ENCODE measurements around the gene LPP.

DNA sequence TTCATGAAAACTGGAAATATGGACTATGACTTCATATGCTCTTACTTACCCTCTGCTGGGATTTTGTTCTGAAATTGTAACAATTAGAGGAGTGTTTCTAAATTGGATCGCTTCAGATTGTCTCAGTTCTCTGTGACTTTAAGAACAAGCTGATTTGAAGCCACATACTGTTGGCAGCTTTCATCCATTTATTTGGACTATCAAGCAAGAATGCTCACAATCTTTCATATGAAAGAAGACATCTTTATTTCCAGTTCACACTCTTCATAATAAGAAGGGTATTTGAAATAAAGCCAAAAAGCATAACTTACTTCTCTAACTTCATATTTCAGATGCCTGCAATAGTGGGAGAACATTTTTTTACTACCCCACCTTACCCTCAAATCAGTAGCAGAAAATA is 526.2 kb downstream of the LPP start:
- TF ChIP-seq SUZ12 (IDR thresholded peaks at IDR 0.05) (no peak), SP1 (IDR thresholded peaks at IDR 0.05) (no peak), FOXK2 (IDR thresholded peaks at IDR 0.05) (no peak), ARNT (IDR thresholded peaks at IDR 0.05) (no peak), BHLHE40 (IDR thresholded peaks at IDR 0.05; ENCODE audit: borderline replicate concordance) (no peak), FOXM1 (IDR thresholded peaks at IDR 0.05; ENCODE audit: borderline replicate concordance) (no peak), ELF4 (IDR thresholded peaks at IDR 0.05) (no peak), TARDBP (IDR thresholded peaks at IDR 0.05) (no peak), L3MBTL2 (conservative IDR thresholded peaks at IDR 0.05) (no peak), LEF1 (IDR thresholded peaks at IDR 0.05; ENCODE audit: borderline replicate concordance) (no peak), FOXA1 (IDR thresholded peaks at IDR 0.05) (no peak), HDGF (IDR thresholded peaks at IDR 0.05; ENCODE audit: borderline replicate concordance) (no peak), NFRKB (IDR thresholded peaks at IDR 0.05) (no peak)
- TF ChIP-seq, protein P1, sequence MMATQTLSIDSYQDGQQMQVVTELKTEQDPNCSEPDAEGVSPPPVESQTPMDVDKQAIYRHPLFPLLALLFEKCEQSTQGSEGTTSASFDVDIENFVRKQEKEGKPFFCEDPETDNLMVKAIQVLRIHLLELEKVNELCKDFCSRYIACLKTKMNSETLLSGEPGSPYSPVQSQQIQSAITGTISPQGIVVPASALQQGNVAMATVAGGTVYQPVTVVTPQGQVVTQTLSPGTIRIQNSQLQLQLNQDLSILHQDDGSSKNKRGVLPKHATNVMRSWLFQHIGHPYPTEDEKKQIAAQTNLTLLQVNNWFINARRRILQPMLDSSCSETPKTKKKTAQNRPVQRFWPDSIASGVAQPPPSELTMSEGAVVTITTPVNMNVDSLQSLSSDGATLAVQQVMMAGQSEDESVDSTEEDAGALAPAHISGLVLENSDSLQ (IDR thresholded peaks at IDR 0.05): no peak
